SU-DHL-6 (cell line): ENCODE measurements around the gene HSP90B1.

Experiments
- H2AFZ ChIP-seq: fragments of 200-600 bp; sonication (generic); 2 replicates; pipeline ENCODE4 v1.6.1; 2014; ENCODE audit warnings: low read depth, mild to moderate bottlenecking, moderate library complexity, mixed read lengths, antibody characterized with exemption, low read length; ENCODE audit not compliant: severe bottlenecking
- H3F3A ChIP-seq: fragments of 200-600 bp; shearing (Covaris generic); 2 replicates; pipeline ENCODE4 v1.6.0; 2016; ENCODE audit warnings: antibody characterized with exemption, mild to moderate bottlenecking; ENCODE audit not compliant: insufficient read depth
- H3K27ac ChIP-seq: fragments of 200-600 bp; sonication (generic); 2 replicates; pipeline ENCODE4 v1.5.1; 2016; ENCODE audit warnings: low read depth, mild to moderate bottlenecking, low read length, moderate library complexity, mixed read lengths
- H3K27me3 ChIP-seq: fragments of 200-600 bp; sonication (generic), shearing (Covaris generic); 2 replicates; pipeline ENCODE4 v1.6.0; 2014; ENCODE audit warnings: mild to moderate bottlenecking, low read length
- H3K36me3 ChIP-seq: fragments of 200-600 bp; sonication (generic); 2 replicates; pipeline ENCODE4 v1.6.1; 2014; ENCODE audit warnings: mild to moderate bottlenecking, low read length, mixed read lengths
- H3K4me2 ChIP-seq: fragments of 300-600, 200-600 bp; shearing (Covaris generic), sonication (generic); 2 replicates; pipeline ENCODE4 v1.6.0; 2014; ENCODE audit warnings: low read length, low read depth, mild to moderate bottlenecking; ENCODE audit not compliant: poor library complexity, severe bottlenecking
- H3K4me3 ChIP-seq: fragments of 200-600 bp; sonication (generic); 2 replicates; pipeline ENCODE4 v1.5.1; 2014; ENCODE audit warnings: antibody characterized with exemption, low read length, mild to moderate bottlenecking, mixed read lengths; ENCODE audit not compliant: insufficient read depth, poor library complexity, severe bottlenecking
- H3K79me2 ChIP-seq: fragments of 200-600 bp; sonication (generic); 2 replicates; pipeline ENCODE4 v1.6.1; 2014; ENCODE audit warnings: mild to moderate bottlenecking, low read length, moderate library complexity; ENCODE audit not compliant: insufficient read depth
- H3K9ac ChIP-seq: fragments of 200-600 bp; sonication (generic); 2 replicates; pipeline ENCODE4 v1.7.0; 2014; ENCODE audit warnings: mild to moderate bottlenecking, low read length
- H3K9me2 ChIP-seq: fragments of 200-600 bp; sonication (generic); replicated peaks from 2 replicates; pipeline ENCODE4 v1.6.1; 2014; ENCODE audit warnings: low read length; ENCODE audit not compliant: insufficient read depth
- H3K9me3 ChIP-seq: fragments of 200-600 bp; sonication (generic); 2 replicates; pipeline ENCODE4 v1.6.1; 2014; ENCODE audit warnings: low read length, mixed read lengths; ENCODE audit not compliant: insufficient read depth
- H4K20me1 ChIP-seq: fragments of 200-600 bp; sonication (generic); 2 replicates; pipeline ENCODE4 v1.6.1; 2014; ENCODE audit warnings: low read depth, mild to moderate bottlenecking, antibody characterized with exemption, low read length, moderate library complexity, mixed read lengths
- CTCF ChIP-seq: fragments of 200-600 bp; sonication (generic); IDR thresholded peaks from one replicate; pipeline ENCODE4 v1.5.1; 2017; ENCODE audit warnings: antibody characterized with exemption, mild to moderate bottlenecking, low read length, moderate library complexity; ENCODE audit not compliant: insufficient read depth, poor library complexity, severe bottlenecking
- EZH2phosphoT487 ChIP-seq: fragments of 200-600 bp; sonication (generic), shearing (Covaris generic); conservative IDR thresholded peaks from 2 replicates; pipeline ENCODE4 v1.6.1; 2018; ENCODE audit warnings: mild to moderate bottlenecking, antibody characterized with exemption, low read length, moderate library complexity, mixed read lengths

HSP90B1 gene

GRCh38 chr12:103957865-103958388 lies 27.7 kb downstream of the HSP90B1 start:
- H3K4me3 ChIP-seq, result no peak overlapping the region

GRCh38 chr12:103958621-103959020 lies 28.4 kb downstream of the HSP90B1 start:
- TF ChIP-seq EZH2phosphoT487 (no peak), CTCF (no peak)
- H3F3A ChIP-seq, result peaks cover 18% of the 10 kb centered on the region
- no peaks in the 10 kb centered on the region for H3K36me3 ChIP-seq
- no peak overlapping the region for H3K27ac ChIP-seq
- H3K4me2 ChIP-seq, result no peak overlapping the region
- peaks cover 21% of the 10 kb centered on the region for H3K79me2 ChIP-seq
- H3K9ac ChIP-seq, result no peak overlapping the region
- H3K9me3 ChIP-seq, result no peaks in the 10 kb centered on the region
- no peak overlapping the region for H2AFZ ChIP-seq
- no peaks in the 10 kb centered on the region for H4K20me1 ChIP-seq
- no peaks in the 10 kb centered on the region for H3K27me3 ChIP-seq
- H3K9me2 ChIP-seq, result no peaks in the 10 kb centered on the region
- no peak overlapping the region for H3K4me3 ChIP-seq

More at GRCh38 chr12:103957865-103958388, 27.7 kb downstream of the HSP90B1 start:
- Histone ChIP-seq H3F3A (peaks cover 18% of the 10 kb centered on the region), H3K4me2 (peak overlapping the region; percentile 95), H3K9me2 (no peaks in the 10 kb centered on the region), H2AFZ (no peak overlapping the region), H4K20me1 (no peaks in the 10 kb centered on the region), H3K27me3 (no peaks in the 10 kb centered on the region), H3K9ac (peak overlapping the region; percentile 84), H3K27ac (no peak overlapping the region), H3K36me3 (no peaks in the 10 kb centered on the region), H3K9me3 (no peaks in the 10 kb centered on the region), H3K79me2 (peaks cover 21% of the 10 kb centered on the region)
- TF ChIP-seq CTCF, result no peak
- no peak for TF ChIP-seq EZH2phosphoT487

GRCh38 chr12:103960616-103961227 lies 30.5 kb downstream of the HSP90B1 start:
- Histone ChIP-seq H3K4me3 (no peak overlapping the region), H4K20me1 (no peaks in the 10 kb centered on the region), H3K4me2 (no peak overlapping the region), H3K79me2 (peaks cover 29% of the 10 kb centered on the region), H2AFZ (no peak overlapping the region), H3F3A (peaks cover 18% of the 10 kb centered on the region), H3K9me3 (no peaks in the 10 kb centered on the region), H3K9me2 (no peaks in the 10 kb centered on the region), H3K27me3 (no peaks in the 10 kb centered on the region), H3K9ac (no peak overlapping the region), H3K36me3 (no peaks in the 10 kb centered on the region), H3K27ac (no peak overlapping the region)
- TF ChIP-seq EZH2phosphoT487 (no peak), CTCF (no peak)
